Measurements from ENCODE around the gene ZFYVE1. TPM values are rescaled to one million over a fixed set of nuclear protein-coding genes. Genes with fewer than 3 reads are reported as not detected.

Gene ZFYVE1
- polyA plus RNA-seq, 1 of the 3 experiments (the other 2 are of a cell fraction): 18.6 TPM

DNA sequence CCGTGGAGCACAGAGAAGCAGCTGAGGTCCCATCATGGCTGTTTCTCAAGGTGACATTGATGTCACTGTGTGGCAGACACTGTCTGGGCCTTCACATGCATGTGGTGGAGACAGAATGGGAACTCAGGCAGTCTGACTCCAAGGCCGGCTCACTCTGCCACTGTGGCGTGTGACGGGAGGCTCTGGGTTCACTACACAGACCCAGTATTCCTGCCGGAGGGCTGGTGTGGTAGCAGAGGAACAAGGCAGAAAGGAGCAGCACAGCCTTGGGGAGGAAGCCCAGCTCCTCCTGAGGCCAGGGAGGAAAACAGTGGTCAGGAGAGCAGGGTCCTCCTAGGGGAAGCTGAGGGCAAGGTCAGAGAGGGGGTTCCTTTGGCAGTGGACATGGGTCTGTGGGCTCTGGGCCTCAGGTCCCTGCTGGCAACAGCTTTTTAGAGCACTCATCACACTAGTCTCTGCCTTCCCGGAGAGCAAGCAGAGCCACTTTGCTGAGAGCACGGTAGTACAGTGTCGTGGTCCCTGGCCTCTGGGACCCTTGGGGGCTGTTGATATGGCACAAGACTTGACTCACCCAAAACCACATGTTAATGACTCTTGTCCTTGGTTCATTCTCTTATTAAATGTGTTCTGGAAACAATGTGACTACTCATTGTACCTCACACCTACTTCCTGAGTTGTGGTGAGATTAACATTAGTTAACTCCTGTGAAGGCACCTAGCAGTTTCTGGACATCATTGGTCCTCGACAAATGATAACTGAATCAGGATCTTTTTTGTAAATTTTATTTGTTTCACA is 79.3 kb downstream of the ZFYVE1 start:
- POLR2A ChIA-PET: no interaction called here
- no peak overlapping the region for H2AFZ ChIP-seq (ENCODE audit: low read depth)

DNA sequence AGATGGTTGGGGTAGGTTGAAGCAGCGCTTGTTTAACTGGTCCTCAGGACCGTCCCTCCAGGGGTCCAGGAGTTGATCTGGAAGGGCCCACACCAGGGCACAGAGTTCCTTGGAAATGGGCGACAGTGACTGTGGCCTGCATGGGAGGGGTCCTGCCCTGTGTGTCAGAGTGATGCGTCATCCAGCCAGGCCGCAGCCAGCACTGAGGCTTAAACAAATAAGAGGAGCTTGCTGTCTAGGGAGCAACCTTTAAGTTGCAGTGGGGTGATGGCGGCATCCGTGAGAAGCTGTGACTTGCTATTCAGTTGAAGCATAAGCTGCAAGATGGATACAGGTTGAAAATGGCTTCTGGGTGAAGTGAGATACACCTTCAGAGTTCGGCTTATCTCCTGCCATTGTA is 80.4 kb downstream of the ZFYVE1 start:
- peaks cover 0 to 9% of the 10 kb centered on the region in 2 experiments for H3K36me3 ChIP-seq (replicated peaks in 1 of 2; ENCODE audit: control insufficient read depth in 1 of 2, insufficient read depth in 2 of 2, low read length in 1 of 2)
- H4K20me1 ChIP-seq (ENCODE audit: insufficient read depth): no peaks in the 10 kb centered on the region
- no peak overlapping the region for H2AFZ ChIP-seq (ENCODE audit: low read depth)
- H3K4me1 ChIP-seq (ENCODE audit: control insufficient read depth in 1 of 2, insufficient read depth in 2 of 2, low read depth in 1 of 2, low read length in 1 of 2): no peaks in the 10 kb centered on the region
- no peak for DNase-seq
- H3K9me2 ChIP-seq: no peaks in the 10 kb centered on the region
- H3F3A ChIP-seq (replicated peaks; ENCODE audit: insufficient read depth): no peaks in the 10 kb centered on the region
- no peaks in the 10 kb centered on the region for H3K9me3 ChIP-seq
- no peak overlapping the region for H3K4me3 ChIP-seq (ENCODE audit: low read depth in 2 of 2, low read length in 1 of 2)
- H3K4me2 ChIP-seq: no peak overlapping the region
- no peak overlapping the region for H3K27ac ChIP-seq (ENCODE audit: low read depth in 2 of 2, low read length in 1 of 2)
- ChIA-PET CTCF (interaction anchor here (4.1 to 6.7 kb wide), 2 partner anchors 42 to 431 kb away, joined by 39 to 269 read pairs; no protein-coding TSS in a partner anchor), POLR2A (no interaction called here)
- H3K27me3 ChIP-seq (ENCODE audit: insufficient read depth): no peaks in the 10 kb centered on the region
- H3K79me2 ChIP-seq (ENCODE audit: insufficient read depth): no peaks in the 10 kb centered on the region
- 88% methylated on average over 6 of the region's 8 CpGs for WGBS (ENCODE audit: low lambda C conversion rate)
- H3K9ac ChIP-seq: no peak overlapping the region
- TF ChIP-seq MXI1 (IDR thresholded peaks at IDR 0.05; ENCODE audit: low read depth, low read length) (no peak), NRF1 (IDR thresholded peaks at IDR 0.05; ENCODE audit: low read depth, low read length) (no peak), GATA2 (CRISPR knock-in tag; IDR thresholded peaks at IDR 0.05) (no peak), TCF12 (IDR thresholded peaks at IDR 0.05) (no peak), MEF2A (IDR thresholded peaks at IDR 0.05; ENCODE audit: borderline replicate concordance, low read depth) (no peak)
- TF ChIP-seq, protein P1, sequence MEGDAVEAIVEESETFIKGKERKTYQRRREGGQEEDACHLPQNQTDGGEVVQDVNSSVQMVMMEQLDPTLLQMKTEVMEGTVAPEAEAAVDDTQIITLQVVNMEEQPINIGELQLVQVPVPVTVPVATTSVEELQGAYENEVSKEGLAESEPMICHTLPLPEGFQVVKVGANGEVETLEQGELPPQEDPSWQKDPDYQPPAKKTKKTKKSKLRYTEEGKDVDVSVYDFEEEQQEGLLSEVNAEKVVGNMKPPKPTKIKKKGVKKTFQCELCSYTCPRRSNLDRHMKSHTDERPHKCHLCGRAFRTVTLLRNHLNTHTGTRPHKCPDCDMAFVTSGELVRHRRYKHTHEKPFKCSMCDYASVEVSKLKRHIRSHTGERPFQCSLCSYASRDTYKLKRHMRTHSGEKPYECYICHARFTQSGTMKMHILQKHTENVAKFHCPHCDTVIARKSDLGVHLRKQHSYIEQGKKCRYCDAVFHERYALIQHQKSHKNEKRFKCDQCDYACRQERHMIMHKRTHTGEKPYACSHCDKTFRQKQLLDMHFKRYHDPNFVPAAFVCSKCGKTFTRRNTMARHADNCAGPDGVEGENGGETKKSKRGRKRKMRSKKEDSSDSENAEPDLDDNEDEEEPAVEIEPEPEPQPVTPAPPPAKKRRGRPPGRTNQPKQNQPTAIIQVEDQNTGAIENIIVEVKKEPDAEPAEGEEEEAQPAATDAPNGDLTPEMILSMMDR (IDR thresholded peaks at IDR 0.05): no peak
- TF ChIP-seq, protein P2, sequence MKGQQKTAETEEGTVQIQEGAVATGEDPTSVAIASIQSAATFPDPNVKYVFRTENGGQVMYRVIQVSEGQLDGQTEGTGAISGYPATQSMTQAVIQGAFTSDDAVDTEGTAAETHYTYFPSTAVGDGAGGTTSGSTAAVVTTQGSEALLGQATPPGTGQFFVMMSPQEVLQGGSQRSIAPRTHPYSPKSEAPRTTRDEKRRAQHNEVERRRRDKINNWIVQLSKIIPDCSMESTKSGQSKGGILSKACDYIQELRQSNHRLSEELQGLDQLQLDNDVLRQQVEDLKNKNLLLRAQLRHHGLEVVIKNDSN (IDR thresholded peaks at IDR 0.05; ENCODE audit: borderline replicate concordance, low read depth): no peak
- TF ChIP-seq, protein P3, sequence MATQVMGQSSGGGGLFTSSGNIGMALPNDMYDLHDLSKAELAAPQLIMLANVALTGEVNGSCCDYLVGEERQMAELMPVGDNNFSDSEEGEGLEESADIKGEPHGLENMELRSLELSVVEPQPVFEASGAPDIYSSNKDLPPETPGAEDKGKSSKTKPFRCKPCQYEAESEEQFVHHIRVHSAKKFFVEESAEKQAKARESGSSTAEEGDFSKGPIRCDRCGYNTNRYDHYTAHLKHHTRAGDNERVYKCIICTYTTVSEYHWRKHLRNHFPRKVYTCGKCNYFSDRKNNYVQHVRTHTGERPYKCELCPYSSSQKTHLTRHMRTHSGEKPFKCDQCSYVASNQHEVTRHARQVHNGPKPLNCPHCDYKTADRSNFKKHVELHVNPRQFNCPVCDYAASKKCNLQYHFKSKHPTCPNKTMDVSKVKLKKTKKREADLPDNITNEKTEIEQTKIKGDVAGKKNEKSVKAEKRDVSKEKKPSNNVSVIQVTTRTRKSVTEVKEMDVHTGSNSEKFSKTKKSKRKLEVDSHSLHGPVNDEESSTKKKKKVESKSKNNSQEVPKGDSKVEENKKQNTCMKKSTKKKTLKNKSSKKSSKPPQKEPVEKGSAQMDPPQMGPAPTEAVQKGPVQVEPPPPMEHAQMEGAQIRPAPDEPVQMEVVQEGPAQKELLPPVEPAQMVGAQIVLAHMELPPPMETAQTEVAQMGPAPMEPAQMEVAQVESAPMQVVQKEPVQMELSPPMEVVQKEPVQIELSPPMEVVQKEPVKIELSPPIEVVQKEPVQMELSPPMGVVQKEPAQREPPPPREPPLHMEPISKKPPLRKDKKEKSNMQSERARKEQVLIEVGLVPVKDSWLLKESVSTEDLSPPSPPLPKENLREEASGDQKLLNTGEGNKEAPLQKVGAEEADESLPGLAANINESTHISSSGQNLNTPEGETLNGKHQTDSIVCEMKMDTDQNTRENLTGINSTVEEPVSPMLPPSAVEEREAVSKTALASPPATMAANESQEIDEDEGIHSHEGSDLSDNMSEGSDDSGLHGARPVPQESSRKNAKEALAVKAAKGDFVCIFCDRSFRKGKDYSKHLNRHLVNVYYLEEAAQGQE (IDR thresholded peaks at IDR 0.05; ENCODE audit: low read depth, low read length): no peak

More for the DNA sequence above, 79.3 kb downstream of the ZFYVE1 start:
- Histone ChIP-seq H3K9me2 (no peaks in the 10 kb centered on the region), H3K36me3 (replicated peaks in 1 of 2; ENCODE audit: control insufficient read depth in 1 of 2, insufficient read depth in 2 of 2, low read length in 1 of 2) (peaks cover 0 to 4% of the 10 kb centered on the region in 2 experiments), H3K27me3 (ENCODE audit: insufficient read depth) (no peaks in the 10 kb centered on the region), H3K4me2 (no peak overlapping the region), H3K4me3 (ENCODE audit: low read depth in 2 of 2, low read length in 1 of 2) (no peak overlapping the region), H4K20me1 (ENCODE audit: insufficient read depth) (no peaks in the 10 kb centered on the region), H3K27ac (ENCODE audit: low read depth in 2 of 2, low read length in 1 of 2) (no peak overlapping the region), H3K79me2 (ENCODE audit: insufficient read depth) (no peaks in the 10 kb centered on the region), H3K9me3 (no peaks in the 10 kb centered on the region), H3K4me1 (ENCODE audit: control insufficient read depth in 1 of 2, insufficient read depth in 2 of 2, low read depth in 1 of 2, low read length in 1 of 2) (no peaks in the 10 kb centered on the region), H3F3A (replicated peaks; ENCODE audit: insufficient read depth) (no peaks in the 10 kb centered on the region), H3K9ac (no peak overlapping the region)
- 93% methylated on average over 5 of the region's 9 CpGs for WGBS (ENCODE audit: low lambda C conversion rate)
- CTCF ChIA-PET: interaction anchor here (0.8 to 6.7 kb wide), 28 partner anchors 9 to 451 kb away, joined by 3 to 269 read pairs (median 6); partner anchors contain the start of genes DCAF4, DPF3 and RBM25
- TF ChIP-seq ELF1 (IDR thresholded peaks at IDR 0.05) (no peak), RAD21 (IDR thresholded peaks at IDR 0.05; ENCODE audit: low read length) (no peak), JUND (IDR thresholded peaks at IDR 0.05) (no peak), FOXJ3 (CRISPR knock-in tag; IDR thresholded peaks at IDR 0.05) (no peak), RFX5 (IDR thresholded peaks at IDR 0.05; ENCODE audit: low read length) (no peak), GABPA (IDR thresholded peaks at IDR 0.05; ENCODE audit: low read depth) (no peak)
- TF ChIP-seq, protein P4, sequence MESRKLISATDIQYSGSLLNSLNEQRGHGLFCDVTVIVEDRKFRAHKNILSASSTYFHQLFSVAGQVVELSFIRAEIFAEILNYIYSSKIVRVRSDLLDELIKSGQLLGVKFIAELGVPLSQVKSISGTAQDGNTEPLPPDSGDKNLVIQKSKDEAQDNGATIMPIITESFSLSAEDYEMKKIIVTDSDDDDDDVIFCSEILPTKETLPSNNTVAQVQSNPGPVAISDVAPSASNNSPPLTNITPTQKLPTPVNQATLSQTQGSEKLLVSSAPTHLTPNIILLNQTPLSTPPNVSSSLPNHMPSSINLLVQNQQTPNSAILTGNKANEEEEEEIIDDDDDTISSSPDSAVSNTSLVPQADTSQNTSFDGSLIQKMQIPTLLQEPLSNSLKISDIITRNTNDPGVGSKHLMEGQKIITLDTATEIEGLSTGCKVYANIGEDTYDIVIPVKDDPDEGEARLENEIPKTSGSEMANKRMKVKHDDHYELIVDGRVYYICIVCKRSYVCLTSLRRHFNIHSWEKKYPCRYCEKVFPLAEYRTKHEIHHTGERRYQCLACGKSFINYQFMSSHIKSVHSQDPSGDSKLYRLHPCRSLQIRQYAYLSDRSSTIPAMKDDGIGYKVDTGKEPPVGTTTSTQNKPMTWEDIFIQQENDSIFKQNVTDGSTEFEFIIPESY (IDR thresholded peaks at IDR 0.05; ENCODE audit: borderline replicate concordance, low read depth): no peak
- TF ChIP-seq, protein P1 (IDR thresholded peaks at IDR 0.05): no peak
- no peak for DNase-seq

All from SK-N-SH (cell line).